GM21360 (cell line): Measurements from ENCODE around the gene UBIAD1.
"Not testable (repeated sequence)": the region's sequence is repeated elsewhere in the genome, so short reads cannot be mapped to it uniquely, and the experiment has no call there.

Source experiments
- ATAC-seq: cut with Tn5 transposase; IDR thresholded peaks from one replicate; pipeline ENCODE4 v1.9.1; 2021; ENCODE audit warnings: mild to moderate bottlenecking, moderate library complexity; ENCODE audit not compliant: unreplicated experiment

The UBIAD1 gene

DNA sequence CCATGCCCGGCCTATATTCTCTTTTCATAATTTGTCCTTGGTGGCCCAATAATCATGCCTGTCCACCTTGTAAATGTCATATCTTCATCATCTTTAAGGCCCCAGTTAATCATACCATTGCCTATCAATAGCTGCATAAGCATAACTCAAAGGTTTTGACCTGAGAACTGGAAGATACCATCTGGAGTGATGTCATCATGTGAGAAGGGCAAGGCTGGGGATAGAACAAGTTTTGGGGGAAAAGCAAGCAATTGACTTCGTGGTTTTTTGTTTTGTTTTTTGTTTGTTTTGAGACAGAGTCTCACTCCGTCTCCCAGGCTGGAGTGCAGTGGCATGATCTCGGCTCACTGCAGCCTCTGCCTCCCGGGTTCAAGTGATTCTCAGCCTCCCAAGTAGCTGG, 6.2 kb downstream of the UBIAD1 start:
- ATAC-seq: no peak

DNA sequence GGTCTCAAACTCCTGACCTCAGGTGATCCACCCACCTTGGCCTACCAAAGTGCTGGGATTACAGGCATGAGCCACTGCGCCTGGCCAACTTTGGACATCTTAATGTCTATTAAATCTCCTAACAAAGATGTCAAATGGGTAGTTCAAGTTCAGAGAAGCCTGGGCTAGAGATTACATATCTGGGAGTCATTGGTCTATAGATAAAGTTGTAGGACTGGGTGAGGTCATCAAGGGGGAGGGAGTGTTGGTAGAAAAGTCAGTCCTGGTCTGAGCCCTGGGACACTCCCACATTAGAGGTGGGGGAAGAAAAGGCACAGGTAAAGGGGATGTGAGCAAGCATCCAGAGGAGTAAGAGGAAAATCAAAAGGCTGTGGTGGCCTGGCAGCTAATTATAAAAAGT, 6.6 kb downstream of the UBIAD1 start:
- ATAC-seq: no peak

DNA sequence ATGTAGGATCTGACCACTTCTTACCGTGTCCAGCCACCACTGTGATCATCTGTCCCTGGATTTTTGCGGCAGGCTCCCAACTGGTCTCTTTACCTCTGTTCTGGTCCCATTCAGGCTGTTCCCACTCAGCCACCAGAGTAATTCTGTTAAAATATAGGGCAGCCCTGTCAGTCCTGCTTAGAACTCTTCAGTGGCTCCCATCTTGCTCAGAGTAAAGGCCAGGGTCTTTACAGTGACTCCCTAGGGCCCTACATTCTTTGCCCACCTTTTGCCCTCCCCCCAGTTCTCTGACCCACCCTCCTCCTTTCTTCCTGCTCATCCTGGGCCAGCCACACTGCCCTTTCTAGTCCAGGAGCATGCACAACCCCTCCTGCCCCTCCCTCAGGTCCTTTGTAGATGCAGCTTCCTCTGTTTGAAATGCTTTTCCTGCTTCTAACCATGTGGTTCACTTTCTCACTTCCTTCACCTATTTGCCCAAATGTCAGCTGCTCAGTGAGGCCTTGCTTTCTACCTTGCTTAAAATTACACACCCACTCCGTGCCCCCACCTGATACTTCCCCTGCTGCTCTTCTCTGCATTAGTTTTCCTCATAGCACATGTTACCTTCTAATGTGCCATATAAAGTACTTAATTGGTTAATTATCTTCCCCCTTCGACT, 7.8 kb downstream of the UBIAD1 start:
- ATAC-seq: no peak

DNA sequence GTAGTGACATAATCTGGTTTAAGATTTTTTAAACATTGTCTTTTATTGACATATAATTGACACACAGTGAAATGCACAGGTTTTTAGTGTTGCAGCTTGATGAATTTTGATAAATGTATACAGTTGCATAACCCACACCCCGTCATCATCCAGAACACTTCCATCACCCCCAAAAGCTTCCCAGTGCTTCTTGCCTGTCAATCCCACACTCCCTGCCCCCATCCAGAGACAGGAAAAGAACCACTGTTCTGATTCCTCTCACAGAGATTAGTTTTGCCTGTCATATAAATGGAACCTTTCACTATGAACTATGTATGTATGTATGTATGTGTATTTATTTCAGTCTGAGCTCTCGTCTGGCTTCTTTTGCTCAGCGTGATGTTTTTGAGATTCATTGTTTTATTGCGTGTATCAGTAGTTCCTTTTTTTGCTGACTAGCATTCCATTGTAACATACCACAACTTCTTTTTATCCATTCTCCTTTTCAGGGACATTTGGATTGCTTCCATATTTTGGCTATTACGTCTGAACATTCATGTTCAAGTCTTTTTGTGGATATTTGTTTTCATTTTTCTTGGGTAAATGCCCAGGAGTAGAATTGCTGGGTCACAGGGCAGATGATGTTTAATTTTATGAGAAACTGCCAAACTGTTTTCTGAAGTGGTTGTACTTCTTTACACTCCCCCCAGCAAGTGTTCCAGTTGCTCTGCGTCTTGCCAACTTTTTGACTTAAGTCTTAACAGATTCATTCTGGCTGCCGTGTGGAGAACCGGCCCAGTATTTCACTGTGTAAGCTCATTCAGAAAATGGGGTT, 8.7 kb downstream of the UBIAD1 start:
- ATAC-seq: no peak

DNA sequence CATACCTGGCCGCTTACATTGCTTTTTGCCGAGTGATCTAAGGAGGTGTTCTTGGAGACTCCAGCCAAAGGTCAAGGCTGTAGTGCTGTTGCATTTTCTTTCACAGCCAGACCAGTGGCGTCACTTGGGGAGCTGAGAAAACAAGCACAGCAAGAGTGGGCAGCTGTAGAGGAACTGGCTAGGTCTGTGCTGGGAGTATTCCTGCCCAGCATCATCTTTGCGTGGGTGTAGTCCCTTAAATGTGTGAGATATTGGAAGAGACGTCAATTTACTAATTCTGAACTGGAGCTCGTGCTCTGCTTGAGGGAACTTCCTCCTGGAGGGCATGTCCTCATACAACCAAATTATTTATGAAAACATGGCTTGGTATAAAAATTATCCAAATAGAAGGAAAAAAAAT, 10.2 kb downstream of the UBIAD1 start:
- ATAC-seq: no peak

DNA sequence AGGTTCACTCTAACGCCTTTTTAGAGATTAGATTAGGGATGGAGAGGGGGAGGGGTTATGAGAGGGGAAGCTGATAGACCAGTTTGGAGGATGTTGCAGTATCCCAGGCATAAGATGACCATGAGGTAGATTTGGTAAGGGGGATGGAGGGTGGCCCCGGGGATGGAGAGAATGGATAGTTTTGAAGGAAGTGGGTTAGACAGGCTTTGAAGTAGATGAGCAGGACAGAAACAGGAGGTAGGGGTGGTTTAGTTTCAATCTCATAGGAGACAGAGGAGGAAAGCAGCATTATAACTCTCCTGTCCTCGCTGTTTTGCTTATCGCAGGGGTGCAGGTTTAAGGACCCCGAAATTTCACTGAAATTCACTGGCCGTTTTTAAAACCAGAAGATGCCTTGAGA, 11.8 kb downstream of the UBIAD1 start:
- ATAC-seq: no peak

DNA sequence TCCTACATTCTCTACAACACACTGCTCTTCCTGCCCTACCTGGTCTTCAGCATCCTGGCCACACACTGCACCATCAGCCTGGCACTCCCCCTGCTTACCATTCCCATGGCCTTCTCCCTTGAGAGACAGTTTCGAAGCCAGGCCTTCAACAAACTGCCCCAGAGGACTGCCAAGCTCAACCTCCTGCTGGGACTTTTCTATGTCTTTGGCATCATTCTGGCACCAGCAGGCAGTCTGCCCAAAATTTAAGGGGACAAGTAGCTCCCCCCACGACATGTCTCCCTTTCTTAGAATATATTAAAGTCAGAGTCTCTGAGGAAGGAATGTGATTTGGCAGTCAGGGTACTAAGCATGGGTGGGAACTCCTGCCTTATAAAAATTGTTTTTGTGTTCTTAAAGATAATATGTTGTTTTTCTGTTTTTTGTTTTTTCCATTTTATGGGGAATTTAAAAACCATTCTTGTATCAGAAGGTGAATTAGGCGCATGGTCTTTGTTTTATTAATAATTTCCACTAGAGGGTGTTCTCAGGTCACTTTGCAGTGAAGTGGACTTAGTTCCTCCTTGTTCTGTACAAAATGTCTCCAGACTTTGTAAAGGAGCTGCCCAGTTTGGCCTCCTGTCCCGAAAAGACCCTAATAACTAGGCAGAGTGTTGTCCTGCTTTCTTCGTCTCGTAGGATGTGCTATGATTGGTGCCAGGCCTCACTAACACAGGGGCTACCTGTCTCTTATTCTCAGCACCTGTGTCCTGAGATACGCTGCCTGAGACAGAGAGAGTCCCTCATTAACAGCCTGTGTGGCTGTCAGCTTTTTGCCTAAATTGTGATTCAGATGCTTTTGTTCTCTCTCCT, 13.1 kb downstream of the UBIAD1 start:
- no peak for ATAC-seq

DNA sequence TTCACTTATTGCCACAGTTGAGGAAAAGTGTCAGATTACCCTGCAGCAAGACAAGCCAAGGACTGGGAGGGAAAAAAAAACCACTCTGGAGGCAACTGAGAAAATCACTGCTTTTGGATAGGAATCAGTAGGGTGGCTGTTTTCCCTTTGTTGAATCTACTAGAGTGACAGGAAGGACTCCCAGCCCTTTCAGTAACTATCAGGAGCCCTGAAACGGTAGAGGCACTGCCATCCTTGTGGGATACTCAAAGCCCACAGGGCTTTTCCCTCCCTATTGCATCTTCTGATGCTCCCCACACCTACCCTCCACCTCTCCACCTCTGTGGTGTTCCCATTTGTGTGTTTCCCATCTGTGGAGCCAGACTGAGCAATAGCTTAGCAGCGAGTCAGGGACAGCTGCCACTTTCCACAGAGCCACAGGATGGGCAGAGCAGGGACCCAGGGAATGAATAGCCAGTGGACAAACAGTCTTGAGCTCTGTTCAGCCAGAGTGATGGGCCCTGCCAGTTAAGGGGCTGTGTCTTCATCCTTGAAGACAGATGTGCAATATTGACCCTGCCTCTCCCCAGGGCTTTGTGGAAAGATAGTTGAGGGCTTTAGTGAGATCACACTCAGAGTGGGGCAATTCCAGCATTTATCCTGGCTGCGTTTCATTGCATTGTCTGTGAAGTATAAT, 13.9 kb downstream of the UBIAD1 start:
- ATAC-seq: no peak

DNA sequence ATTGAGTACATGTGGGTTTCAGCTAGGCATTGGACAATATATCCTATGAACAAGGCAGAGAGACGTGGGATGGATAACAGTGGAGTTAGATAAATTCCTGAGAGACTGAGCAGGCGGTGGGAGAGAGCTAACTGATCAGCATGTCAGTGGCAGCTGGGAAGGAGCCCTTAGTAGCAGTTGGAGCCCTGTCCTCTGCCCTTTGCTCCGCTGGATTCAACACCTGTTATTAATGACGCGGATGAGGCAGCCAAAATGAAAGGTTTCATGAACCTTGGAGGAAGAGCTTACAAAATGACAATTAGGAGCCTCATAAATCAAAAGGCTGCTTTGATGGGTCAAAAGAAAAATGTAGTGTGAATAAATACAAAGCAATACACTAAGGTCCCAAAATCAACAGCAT, 16.1 kb downstream of the UBIAD1 start:
- ATAC-seq: no peak

DNA sequence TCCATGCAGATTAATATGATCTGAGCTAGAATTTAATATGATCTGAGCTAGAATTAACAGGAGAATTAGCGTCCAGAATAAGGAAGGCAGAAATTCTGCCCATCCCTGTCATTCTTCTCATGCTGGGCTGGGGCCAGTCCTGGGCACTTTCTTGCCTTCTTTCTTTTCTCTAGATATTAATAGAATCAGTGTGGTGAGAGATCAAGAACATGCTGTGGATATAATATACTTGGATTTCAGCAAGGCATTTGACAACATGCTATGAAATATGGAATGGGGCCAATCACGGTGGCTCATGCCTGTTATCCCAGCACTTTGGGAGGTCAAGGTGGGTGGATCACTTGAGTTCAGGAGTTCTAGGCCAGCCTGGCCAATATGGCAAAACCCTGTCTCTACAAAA, 18.1 kb downstream of the UBIAD1 start:
- no peak for ATAC-seq

DNA sequence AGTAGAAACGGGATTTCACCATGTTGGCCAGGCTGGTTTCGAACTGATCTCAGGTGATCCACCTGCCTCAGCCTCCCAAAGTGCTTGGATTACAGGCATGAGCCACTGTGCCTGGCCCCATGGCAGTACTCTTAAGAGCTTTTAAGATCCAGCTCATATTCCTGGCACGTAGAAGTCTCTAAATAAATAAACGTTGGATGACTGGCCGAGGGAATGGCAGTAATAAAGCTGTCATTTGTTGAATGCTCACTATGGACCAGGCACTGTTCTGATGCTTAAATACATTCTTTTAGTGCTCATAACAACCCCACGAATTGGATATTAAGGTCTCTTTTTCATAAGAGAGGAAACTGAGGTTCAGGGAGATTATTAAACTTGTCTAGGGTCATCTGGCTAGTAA, 20.9 kb downstream of the UBIAD1 start:
- ATAC-seq: no peak

DNA sequence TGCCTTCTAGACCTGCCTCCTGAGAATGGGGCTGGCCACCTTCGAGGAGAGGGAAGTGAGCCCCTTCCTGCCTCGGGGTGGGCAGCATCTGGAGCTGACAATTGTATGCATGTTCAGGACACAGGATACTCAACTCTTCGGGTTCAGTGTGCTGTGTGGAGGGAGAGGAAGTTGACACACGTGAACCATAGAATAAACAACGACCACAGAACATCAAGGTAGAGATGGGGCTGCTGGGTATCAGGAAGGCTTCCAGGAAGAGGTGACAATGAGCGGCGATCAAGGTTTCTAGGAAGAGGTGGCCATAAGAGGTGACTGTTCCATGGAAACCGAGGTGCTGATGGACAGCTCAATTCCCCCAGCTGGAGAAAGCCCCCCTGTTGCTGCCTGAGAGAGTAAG, 22.0 kb downstream of the UBIAD1 start:
- no peak for ATAC-seq

DNA sequence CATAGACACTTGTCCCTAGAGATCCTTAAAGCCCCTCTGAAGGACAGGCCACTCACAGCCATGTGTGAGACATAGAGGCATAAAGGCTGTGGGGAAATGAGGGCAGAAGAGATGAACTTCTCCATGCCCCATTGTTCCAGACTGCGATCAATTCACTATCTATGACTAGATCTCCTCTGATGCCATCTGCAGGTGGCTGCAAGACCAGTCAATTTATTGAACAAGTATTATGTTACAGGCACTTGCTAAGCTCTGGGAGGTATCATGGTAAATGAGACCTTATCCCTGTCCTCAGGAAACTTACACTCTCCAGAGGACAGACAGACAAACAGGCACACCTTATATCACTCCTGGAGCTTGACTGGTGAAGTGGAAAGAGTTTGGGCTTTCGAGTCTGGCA, 22.9 kb downstream of the UBIAD1 start:
- ATAC-seq: no peak

DNA sequence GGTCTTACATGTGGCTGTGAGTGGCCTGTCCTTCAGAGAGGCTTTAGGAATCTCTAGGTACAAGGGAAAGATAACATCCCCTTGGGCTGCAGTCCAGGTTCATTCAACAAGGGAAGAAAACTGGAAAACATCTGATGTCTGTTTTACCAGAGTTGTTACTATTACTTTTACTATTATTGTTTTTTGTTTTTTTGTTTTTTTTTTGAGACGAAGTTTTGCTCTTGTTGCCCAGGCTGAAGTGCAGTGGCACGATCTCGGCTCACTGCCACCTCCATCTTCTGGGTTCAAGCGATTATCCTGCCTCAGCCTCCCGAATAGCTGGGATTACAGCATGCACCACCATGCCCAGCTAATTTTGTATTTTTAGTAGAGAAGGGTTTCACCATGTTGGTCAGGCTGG, 24.8 kb downstream of the UBIAD1 start:
- ATAC-seq: not testable (repeated sequence)

DNA sequence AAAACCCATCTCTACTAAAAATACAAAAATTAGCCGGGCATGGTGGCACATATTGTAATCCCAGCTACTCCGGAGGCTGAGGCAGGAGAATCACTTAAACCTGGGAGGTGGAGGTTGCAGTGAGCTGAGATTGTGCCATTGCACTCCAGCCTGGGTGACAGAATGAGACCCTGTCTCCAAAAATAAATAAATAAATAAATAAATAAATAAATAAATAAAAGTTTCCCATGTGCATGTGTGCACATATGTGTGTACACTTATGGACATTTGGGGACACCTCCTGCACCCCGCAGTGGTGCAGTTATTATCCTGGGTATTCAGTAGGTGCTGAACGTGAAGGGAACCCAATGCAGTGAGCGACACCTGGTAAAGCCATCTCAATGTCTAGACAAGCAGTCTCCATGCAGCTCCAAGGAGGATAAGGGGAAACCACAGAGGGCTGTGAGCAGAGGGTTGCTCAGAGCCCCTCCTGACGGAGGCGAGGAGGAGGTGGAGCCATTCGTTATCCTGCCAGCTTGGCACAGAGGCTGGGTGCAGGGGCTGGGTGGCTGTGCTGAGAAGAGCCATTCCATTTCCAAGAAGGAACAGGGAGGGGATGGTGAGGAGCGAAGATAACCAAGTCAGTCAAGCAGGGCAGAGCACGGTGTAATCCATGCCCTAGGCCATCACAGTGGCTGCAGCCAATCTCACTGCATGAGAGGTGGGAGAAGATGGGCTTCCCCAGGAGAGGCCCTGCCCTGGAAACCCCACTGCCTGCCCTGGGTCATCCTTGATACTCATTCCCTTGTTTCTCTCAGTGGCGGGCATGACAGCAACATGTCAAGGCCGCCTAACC, 25.6 kb downstream of the UBIAD1 start:
- no peak for ATAC-seq

DNA sequence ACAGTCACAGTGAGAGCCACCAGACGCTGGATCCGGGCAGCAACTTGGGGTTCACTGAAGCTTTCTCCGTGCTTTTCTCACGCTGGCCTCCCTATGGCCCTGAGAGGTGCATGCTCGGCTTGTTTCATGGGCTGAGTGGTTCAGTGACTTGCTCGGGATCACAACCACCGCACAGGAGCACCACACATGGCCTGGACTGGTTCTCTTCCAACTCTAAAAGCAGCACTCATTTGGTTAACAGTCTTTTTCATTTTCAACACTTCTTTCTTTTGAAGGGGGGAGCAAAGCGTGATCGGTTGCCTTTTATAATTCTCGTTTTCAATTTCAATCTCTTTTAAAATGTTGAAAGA, 26.2 kb downstream of the UBIAD1 start:
- ATAC-seq: no peak

DNA sequence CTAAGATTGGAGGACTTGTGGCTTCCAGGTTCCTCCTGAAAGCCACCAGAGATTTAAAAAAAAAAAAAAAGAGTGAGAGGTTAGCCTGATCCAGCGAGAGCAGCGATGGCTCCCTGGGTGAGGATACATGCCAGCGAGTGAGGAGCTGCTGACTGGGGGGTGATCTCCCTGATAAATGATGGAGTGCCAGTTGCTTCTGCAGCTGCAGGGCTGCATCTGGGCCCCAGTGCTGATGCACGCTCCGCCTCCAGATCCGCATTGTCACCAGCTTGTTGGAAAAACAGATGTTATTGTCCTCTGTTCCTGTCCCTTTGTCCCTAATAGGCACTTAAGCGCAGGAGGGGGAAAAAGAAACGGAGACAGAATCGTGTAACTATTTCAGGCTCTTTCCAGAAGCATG, 28.6 kb downstream of the UBIAD1 start:
- ATAC-seq: no peak

DNA sequence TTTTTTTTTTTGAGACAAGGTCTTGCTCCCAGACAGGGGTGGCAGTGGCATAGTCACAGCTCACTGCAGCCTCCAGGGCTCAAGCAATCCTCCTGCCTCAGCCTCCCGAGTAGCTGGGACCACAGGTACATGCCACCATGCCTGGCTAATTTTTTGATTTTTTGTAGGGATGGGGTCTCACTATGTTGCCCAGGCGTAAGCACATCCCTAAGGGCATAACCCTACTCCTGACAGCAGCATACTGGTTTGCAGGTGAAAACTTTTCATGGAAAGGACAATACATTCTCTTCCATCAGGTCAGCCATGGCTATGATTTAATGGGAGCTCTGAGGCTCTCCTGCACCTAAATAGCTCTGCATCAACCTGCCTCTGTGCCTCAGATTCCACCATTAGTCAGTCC, 29.4 kb downstream of the UBIAD1 start:
- ATAC-seq: no peak

DNA sequence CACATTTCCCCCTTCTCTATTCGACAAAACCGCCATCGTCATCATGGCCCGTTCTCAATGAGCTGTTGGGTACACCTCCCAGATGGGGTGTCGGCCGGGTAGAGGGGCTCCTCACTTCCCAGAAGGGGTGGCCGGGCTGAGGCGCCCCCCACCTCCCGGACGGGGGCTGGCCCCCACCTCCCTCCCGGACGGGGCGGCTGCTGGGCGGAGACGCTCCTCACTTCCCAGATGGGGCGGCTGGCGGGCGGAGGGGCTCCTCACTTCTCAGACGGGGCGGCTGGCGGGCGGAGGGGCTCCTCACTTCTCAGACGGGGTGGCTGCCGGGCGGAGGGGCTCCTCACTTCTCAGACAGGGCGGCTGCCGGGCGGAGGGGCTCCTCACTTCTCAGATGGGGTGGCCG, 32.5 kb downstream of the UBIAD1 start:
- not testable (repeated sequence) for ATAC-seq

DNA sequence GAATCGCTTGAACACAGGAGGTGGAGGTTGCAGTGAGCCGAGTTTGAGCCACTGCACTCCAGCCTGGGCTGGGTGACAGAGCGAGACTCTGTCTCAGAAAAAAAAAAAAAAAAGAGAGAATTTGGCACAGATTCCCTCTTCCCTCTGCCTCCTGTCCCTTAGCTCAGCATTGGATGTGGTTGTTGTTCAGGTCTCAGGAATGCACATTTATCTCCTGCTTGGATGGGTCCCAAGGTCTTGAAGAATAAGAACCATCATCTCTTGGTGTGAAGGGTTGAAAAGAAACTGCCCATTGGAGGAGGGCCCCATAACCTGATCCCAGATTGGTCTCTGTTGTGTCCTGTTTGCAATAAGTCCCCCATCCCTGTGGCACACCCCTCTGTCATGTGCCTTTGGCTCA, 34.9 kb downstream of the UBIAD1 start:
- ATAC-seq: no peak
